ENCODE results near the gene RPS6KA1. TPM values are rescaled to one million over a fixed set of nuclear protein-coding genes. Genes with fewer than 3 reads are reported as not detected.
A peak's percentile ranks its signal among the peaks of the same experiment; 100 is the strongest.

The RPS6KA1 gene
- total and polyA plus RNA-seq, 2 of the 4 experiments (the other 2 are of a cell fraction) = 3.6 to 6.3 TPM

DNA sequence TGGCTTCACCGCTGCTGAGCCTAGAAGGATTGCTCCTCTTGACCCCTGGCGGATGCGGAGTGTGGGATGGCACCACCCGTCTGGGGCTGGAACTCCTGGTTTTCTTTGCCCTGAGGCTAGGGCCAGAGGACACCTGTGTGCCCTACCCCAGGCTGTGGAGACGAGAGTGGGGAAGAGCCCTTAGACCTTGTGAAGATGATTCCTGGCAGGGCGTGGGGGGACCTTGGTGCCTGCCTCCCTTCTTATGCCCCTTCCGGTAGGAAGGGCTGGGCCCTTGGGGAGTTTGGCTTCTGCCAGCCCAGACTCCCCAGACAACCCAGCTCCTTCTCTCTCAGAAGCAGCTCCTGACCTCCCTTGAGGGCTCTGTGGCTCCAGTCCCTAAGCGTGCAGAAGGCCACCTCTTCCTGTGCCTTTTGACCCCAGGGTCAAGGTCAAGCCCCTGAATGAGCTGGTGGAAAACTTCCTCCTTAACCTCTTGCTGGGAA, 891 bp downstream of the RPS6KA1 start:
- no peak overlapping the region for H2BK5ac ChIP-seq (ENCODE audit: low read depth, low read length, poor library complexity, severe bottlenecking)
- intact Hi-C loops (cut with micrococcal nuclease) (no loop called here), dilution Hi-C loops (cut with HindIII; ENCODE audit: low sequenced_read_pairs, unreplicated experiment) (no loop called here), in situ Hi-C loops (cut with MboI; ENCODE audit: low sequenced_read_pairs) (no loop called here)
- H4K91ac ChIP-seq (ENCODE audit: insufficient read depth, low read depth, low read length) = no peak overlapping the region
- ATAC-seq (ENCODE audit: low read depth) (no peak), DNase-seq (no peak)
- CTCF ChIA-PET = interaction anchor here (1.2 kb wide), 1 partner anchor 8 kb away, joined by 3 read pairs; no protein-coding TSS in a partner anchor
- peak overlapping the region; percentile 54 for H3K4me2 ChIP-seq (ENCODE audit: low read depth, low read length)
- no peak overlapping the region; the same call in 1 of the 2 replicates for H2AK5ac ChIP-seq (ENCODE audit: low read depth, low read length)
- no peak overlapping the region for H2BK20ac ChIP-seq (ENCODE audit: low read depth, low read length)
- 0 out of 4 replicates have a peak, but pooled peaks cover 0 to 6% of the 10 kb centered on the region in 2 experiments for H3K79me1 ChIP-seq (ENCODE audit: low read depth in 1 of 2, low read length in 2 of 2)
- no peak overlapping the region for H3K27ac ChIP-seq (ENCODE audit: insufficient read depth, low read length)
- POLR2A ChIA-PET (ENCODE audit: unreplicated experiment) = no interaction called here
- BruUV-seq (replicated peaks) = no TSS peak
- peaks cover 3% of the 10 kb centered on the region; the same call in 1 of the 2 replicates for H3K9me1 ChIP-seq (ENCODE audit: insufficient read depth, low read length)
- no peak overlapping the region for H4K8ac ChIP-seq (ENCODE audit: low read depth in 2 of 2, low read length in 2 of 2)
- H3K9me3 ChIP-seq (ENCODE audit: control insufficient read depth, insufficient read depth, low read length) = no peaks in the 10 kb centered on the region
- H3K56ac ChIP-seq (ENCODE audit: extremely low read depth, insufficient read depth, low read length) = no peak overlapping the region
- H2BK15ac ChIP-seq (ENCODE audit: low read depth, low read length) = no peak overlapping the region
- H3K4me3 ChIP-seq (ENCODE audit: insufficient read depth, low read depth, low read length) = peak overlapping the region; percentile 68
- no peaks in the 10 kb centered on the region; the same call in 1 of the 2 replicates for H3K27me3 ChIP-seq (ENCODE audit: control insufficient read depth, insufficient read depth, low read length)
- H2AFZ ChIP-seq (replicated peaks; ENCODE audit: low read length, poor library complexity) = peak overlapping the region; percentile 92
- H4K20me1 ChIP-seq (ENCODE audit: insufficient read depth, low read length) = no peaks in the 10 kb centered on the region
- peak overlapping the region; percentile 24; the same call in 1 of the 2 replicates for H3K9ac ChIP-seq (ENCODE audit: low read depth, low read length)
- peak overlapping the region; percentile 17 for H2AK9ac ChIP-seq (replicated peaks; ENCODE audit: low read depth, low read length, poor library complexity)
- H4K5ac ChIP-seq (ENCODE audit: low read depth, low read length) = no peak overlapping the region
- no peak overlapping the region for H3K4ac ChIP-seq (ENCODE audit: low read depth, low read length)
- TF ChIP-seq BHLHE40 (IDR thresholded peaks at IDR 0.05; ENCODE audit: low read depth, low read length) (no peak), RAD21 (IDR thresholded peaks at IDR 0.05; ENCODE audit: low read length) (no peak), NFE2L2 (IDR thresholded peaks at IDR 0.05; ENCODE audit: low read depth, low read length) (no peak)
- TF ChIP-seq, protein P1, sequence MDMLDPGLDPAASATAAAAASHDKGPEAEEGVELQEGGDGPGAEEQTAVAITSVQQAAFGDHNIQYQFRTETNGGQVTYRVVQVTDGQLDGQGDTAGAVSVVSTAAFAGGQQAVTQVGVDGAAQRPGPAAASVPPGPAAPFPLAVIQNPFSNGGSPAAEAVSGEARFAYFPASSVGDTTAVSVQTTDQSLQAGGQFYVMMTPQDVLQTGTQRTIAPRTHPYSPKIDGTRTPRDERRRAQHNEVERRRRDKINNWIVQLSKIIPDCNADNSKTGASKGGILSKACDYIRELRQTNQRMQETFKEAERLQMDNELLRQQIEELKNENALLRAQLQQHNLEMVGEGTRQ (IDR thresholded peaks at IDR 0.05; ENCODE audit: low read depth, low read length) = no peak
- no peaks in the 10 kb centered on the region for H3K36me3 ChIP-seq (ENCODE audit: control insufficient read depth, insufficient read depth, low read length)
- no peak overlapping the region for H3K23ac ChIP-seq (ENCODE audit: low read depth, low read length)
- no peak overlapping the region for H3K14ac ChIP-seq (replicated peaks; ENCODE audit: low read depth, low read length)
- H3K4me1 ChIP-seq (ENCODE audit: control insufficient read depth, insufficient read depth, low read length) = peaks cover 4% of the 10 kb centered on the region; the same call in 1 of the 2 replicates
- H3K18ac ChIP-seq (ENCODE audit: low read depth, low read length) = no peak overlapping the region
- no peak overlapping the region for H2BK120ac ChIP-seq (ENCODE audit: low read depth, low read length)
- 28% methylated on average over 2 of the region's 8 CpGs; no CpG with 5 or more reads in 1 of the 2 experiments for WGBS, 2 experiments (ENCODE audit: extremely low coverage in 2 of 2, insufficient read length in 1 of 2)
